ENCODE measurements around the gene GRM8.
"Not testable (repeated sequence)": the region's sequence is repeated elsewhere in the genome, so short reads cannot be mapped to it uniquely, and the experiment has no call there.

The GRM8 gene

DNA sequence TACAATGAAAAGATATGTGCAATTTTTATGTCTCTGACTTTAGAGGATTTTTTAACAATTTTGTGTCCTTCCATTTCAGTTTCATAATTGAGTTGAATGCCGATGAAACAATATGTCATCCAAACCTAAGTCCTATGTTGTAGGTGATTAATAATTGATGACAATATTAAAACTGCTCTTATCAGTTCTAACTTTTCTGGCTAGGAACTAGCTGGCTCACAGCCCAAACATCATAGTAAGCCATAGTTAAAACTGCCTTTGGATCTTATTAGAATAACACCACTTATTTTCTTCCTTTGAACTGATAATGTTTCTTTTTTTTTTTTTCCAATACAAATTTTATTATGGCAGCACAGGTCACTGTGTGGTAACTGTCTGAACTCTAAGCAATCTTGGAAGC lies 230.9 kb downstream of the GRM8 start:
- DNase-seq, result no peak

DNA sequence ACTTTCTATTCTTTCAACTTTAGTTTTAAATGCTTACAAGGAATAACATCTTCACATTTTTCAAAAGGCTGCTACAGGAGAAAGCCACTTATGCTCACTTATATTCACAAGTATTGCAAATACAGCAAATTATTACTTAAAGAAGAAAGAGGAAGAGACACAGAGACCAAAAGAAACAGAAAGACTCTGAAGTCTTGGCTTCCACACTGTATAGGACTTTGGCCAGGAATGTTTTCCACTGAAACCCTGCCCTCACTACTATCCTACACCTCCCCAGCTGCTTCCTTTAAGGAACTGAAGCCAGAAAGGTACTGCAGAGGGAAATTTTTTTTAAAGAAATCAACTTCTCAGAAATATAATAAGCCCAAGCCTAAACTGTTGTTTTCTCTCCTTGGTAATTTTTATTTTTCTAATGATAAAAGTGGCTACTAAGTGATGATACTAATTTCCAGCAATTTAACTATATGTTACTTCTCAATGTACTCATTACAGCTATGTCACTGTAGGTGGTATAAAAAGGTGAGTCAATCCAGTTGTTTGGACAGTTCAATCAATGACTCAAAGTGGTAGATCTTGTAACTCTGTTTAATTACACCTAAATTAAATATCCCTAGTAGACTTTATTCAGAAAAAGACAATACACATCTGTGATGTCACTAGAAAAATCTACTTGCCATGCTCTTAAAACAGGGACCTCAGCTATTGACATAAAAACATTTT lies 231.6 kb downstream of the GRM8 start:
- DNase-seq, result no peak

DNA sequence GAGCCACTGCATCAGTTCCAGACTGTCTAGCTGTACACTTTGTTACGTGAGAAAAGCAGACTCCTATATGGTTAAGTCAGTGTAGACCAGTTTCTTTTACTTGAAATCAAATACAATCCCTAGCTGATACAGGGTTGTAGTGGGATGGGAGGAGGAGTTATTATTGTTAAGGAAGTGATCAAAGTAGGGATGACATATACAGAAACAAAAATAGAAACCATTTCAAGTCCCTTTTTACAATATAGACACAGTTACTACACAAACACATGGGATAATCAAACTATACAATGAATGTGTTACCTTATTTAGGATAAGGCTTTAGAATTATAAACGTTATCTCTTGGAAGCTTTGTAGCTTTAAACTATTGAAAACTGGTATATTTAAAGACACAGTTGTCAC lies 233.9 kb downstream of the GRM8 start:
- DNase-seq, result no peak

DNA sequence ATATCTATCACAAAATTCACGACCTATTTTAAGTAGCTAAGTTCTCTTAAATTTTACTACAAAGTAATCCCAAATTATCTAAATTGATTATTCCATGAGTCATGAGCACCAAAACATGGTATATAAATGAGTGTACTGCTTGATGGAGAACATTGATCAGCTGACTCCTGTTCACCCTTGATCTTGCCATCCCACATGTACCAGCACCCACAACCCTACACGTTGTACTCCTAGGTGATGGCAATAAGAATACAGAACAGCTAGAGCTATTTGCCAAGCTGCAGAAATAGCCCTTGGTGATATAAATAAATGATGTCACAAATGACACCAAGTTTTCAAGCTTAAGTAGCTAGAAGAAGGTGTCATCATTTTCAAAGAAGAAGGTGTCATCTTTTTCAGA lies 235.5 kb downstream of the GRM8 start:
- DNase-seq, result no peak

DNA sequence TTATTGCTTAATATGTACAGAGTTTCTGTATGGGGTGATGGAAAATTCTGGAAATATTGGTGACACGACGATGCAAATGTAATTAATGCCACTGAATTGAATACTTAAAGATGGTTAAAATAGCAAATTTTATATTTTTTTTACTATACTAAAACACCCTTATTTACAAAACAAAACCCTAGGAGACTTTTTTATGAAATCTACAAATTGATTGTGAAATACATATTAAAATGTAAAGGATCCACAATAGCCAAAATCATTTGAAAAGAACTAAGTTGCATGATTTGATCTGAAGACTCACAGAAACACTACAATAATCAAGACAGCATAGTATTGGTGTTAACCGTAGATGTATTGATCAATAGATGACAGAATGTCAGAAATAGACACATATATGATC lies 252.0 kb downstream of the GRM8 start:
- no peak for DNase-seq

DNA sequence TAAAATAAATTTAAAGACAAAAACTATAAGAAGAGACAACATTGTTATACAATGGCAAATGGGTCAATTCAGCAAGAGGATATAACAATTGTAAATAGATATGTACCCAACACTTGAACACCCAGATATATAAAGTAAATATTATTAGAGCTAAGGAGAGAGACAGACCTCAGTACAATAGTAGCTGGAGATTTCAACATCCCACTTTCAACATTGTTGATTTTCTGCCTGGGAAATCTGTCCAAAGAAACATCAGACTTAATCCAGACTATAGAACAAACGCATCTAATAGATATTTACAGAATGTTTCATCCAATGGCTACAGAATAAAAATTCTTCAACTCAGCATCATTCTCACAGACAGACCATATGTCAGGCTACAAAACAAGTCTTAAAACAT lies 256.1 kb downstream of the GRM8 start:
- no peak for DNase-seq

DNA sequence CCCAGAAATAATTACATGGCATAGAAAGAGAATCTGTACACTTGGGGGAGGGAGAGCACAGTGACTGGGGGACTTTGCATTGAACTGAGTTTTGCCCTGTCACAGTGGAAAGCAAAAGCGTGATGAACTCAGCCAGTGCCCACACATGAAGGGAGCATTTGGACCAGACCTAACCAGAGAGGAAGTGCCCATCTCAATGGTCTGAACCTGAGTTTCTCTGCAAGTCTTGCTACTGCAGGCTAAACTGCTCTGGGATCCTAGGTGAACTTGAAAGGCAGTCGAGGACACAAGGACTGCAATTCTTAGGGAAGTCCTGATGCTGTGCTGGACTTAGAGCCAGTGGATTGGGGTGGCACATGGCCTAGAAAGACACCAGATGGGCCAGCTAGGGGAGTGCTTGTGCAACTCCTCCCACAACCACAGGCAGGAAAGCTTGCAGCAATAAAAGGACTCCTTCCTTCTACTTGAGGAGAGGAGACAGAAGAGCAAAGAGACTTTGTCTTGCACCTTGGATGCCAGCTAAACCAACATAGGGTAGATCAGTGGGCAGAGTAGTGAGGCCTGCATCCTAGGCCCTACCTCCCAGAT lies 259.0 kb downstream of the GRM8 start:
- DNase-seq, result no peak

DNA sequence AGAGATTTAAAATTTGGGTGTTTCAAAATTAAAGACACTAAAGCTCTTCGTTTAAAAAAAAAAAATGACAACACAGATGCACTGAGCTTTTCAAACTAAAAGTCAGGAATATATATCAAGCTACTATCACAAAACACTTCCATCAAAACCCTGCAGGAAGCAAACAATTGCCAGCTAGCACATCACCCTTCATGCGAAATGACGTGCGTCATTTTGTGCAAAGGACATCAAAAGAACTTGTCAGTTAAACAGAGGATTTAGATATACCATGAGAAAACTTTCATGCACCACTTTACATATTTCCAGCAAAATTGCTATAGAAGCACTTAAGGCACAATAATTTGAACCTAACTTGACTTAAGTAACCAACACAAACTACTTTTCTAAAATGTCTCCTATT lies 264.7 kb downstream of the GRM8 start:
- DNase-seq, result no peak

DNA sequence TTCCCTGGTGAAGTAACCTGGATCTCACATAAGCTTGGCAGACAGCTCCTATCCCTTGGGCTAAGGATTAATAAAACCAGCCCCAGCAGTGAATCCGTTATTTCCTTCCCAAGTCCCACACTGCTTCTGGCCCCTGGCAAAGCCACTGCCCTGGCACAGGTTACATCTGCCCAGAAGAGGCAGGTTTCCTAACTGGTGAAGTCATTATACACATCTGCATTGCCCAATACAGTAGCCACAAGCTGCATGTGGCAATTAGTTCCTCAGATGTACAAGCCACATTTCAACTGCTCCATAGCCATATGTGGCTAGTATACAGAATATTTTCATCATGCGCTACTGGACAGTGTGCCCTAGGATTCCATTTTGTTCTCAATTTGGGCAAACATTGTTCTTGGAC lies 273.0 kb downstream of the GRM8 start:
- no peak for DNase-seq

DNA sequence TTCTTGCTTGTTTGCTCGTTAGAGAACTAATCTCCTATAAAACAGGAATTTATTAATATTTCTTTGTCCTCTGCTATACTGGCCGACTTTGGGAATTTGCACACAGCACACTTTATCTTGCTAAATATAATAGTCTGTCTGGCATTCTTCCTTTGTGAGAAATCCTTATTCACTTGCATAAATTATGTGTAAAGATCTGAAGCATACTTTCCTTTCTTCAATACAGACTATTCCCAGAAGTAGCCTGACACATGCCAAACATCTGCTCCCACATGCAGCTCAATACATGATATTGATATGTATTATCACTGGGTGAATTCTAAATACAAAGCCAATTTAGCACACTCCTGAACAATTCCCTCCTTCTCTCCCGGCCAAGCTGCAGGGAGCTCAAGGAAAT lies 273.9 kb downstream of the GRM8 start:
- DNase-seq, result no peak

DNA sequence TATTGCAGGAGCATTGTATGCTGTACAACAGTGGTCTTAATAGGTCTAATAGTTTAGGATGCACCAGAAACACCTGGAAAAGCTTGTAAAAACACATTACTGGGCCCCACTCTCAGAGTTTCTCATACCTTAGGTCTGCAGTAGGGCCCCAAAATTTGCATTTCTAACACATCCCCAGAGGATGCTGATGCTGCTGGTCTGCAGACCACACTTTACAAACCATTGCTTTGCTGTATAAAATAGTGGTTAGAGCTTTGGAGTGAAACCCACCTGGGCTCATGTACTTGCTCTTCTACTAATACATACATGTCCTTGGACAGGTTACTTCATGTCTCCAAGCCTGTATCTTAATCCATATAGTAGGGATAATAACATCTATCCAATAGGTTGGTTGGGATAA lies 279.7 kb downstream of the GRM8 start:
- no peak for DNase-seq

DNA sequence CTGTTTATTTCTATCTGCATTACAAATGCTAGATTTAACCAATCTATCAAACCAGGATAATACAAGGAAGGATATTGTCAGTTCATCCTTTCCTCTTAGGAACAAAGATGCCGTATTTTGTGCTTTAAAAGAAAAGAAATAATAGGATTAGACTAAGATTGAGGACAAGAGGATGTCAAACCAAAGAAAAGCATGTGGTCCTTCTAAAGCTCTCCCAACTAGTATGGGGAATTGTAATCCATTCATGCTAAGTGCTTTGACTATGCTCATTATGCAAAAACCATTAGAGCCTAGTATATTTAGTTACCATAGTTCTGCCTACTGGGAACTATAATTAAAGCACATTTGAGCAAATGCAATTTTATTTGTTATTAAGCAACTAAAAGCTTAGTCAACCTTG lies 280.2 kb downstream of the GRM8 start:
- DNase-seq, result no peak

DNA sequence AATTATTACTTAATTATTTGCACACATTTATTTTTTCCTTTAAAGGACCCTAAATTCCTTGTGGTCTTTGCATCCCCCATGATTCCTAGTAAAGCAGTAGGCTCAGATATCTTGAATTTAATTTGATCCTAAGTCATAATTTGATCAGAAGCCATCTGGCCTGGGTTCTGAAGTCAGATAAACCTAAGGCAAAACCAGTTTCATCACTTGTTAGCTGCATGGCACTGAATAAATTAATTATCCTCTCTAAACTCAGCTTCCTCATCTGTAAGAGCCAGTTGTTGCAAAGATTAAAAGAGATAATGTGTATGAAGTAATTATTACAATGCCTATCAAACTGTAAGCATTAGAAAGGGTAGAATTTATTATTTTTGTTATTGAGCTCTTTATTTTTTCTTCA lies 293.1 kb downstream of the GRM8 start:
- no peak for DNase-seq

DNA sequence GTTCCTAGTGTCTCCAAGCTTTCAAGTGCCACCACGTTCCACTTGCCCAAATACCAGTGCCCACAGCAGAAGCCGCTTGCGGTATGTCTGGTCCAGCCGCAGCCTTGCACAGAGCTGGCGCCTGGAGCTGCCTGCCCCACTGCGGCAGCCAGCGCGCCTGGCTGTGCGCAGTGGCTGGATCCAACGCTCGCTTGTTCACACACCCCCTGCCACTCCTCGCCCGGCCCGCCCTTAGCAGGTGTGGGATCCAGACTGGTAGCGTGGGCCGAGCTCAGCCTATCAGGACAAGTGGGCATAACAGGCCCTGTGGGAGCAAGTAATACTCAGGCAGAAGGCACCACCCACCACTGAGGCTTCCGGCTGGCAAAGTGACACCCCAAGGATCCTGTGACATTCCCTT lies 294.4 kb downstream of the GRM8 start:
- no peak for DNase-seq

DNA sequence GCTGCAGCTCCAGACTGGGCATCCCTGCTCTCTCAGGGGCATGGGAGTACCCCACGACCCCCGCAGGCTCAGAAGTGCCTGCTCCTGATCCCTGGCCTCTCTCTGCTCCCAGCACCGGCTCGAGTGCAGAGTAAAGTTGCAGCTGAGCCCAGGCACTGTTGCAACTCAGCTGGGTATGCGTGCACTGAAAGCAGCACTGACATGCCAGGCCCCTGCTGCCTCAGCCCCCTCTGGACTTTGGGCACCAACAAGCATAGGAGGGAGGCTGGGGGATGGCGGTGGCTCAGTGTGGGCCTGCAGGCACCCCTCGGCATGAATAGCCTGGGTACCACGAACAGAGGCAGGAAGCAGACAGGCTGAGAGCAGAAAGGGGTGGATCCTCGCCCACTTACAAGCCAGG lies 295.3 kb downstream of the GRM8 start:
- DNase-seq, result no peak

DNA sequence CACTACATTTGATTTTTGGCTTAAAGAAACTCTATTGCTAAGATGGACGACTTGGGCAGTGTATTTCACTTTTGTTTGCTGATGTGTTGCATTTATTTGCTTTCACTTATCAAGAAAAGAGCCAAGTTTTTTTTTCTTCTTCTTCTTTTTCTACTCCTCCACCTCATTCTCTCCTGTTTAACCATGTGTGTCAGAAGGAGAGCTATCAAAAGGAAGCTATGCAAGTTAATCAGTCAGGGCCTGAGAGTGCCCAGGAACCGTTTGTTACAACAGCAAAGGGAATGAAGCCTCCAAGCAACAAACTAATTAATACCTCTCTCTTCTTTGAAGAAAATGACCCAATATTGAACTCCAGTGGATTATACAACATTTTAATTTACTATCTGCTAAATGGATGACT lies 299.3 kb downstream of the GRM8 start:
- DNase-seq, result no peak

DNA sequence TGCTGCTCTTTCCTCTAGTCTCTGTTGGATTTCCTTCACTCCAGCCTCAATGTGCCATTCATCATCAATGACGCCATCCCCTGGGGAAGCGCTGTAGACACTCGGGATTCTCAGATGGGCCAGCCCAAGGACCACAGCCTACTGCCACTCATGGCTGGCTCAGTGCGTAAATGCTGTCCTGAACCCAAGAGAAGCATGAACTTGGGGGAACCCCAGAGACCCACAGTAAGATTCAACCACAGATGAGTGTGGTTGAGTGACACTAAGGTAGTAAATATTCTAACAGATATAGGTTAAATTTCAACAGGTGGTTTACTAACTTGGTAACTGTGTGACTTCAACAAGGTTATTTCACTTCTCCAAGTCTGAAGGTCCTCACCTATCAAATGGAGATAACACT lies 304.1 kb downstream of the GRM8 start:
- no peak for DNase-seq

DNA sequence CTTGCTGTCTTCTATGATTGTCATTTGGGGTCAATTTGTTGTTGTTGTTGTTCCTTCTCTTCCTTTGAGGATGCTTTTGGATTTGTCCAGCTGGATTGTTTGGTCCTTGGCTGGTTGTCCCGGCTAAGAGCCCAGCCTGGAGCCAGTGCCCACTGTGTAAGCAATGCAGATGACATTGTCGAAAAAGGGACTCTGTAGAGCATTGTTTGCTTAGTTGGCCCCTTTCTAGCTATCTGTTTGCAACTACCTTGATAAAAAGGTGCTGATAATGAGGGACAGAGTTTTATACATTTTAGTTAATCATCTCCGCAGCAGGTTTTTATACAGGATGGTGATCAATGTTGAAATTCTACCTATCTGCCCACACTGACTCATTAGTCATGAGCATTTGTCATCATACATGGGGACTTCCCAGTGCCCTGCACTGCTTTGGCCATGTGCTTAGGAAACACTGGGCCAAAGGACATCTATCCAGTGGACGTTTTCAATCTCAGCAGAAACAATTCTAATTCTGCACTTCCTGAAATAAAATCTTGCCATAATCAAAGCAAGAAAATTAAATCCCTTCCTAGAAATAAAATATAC lies 311.9 kb downstream of the GRM8 start:
- DNase-seq, result no peak

DNA sequence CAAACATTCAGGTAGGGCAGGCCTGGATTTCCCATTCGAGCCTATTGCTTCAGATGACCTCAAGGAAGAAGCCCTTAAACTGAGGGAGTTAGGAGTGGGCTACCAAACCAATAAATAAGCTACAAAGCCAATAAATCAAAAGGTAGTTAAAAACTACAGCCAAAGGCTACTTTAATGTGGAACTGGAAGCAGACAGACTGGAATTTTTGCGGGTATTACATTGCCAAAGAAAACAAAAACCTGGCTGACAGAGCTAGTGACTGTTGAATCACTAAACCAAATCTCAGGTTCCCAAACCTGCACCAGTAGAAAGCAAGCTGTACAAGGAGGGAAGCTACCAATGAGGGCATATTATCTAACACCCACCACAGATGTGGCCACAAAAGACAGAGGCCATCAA lies 315.6 kb downstream of the GRM8 start:
- no peak for DNase-seq

DNA sequence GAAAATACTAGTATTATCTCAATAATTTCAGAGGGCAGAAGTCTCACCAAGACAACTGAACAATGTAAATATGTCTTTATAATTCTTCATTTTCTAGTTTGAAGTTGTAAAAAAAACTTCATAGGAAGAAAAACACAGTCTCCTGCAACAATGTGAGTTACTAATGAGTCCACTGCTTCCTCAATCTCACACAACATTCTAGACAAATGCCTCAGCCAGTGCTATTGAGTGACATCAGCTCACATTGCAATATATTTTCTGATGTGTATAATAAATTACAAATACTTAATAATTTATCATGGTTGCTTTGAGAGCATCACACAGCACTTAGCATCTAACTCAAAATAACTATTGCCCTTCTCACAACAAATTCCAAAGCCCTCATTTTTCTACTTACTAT lies 321.2 kb downstream of the GRM8 start:
- no peak for DNase-seq

DNA sequence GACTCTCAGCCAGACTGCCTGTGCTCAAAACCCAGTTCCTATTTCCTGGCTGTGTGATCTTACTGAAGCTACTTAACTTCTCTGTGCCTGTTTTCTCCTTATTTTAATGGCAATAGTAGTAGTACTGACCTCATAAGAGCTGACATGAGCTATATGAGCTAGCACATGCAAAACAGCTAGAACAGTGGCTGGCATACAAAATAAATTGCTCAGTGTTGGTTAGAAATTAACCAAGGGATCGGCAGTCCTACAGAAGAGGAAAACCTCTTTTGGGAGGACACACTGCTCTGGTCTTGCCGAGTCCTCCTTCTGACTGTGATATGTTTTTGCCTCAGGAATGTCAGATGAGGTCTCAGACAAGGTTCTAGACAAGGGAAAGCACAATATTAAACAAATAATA lies 322.6 kb downstream of the GRM8 start:
- no peak for DNase-seq

DNA sequence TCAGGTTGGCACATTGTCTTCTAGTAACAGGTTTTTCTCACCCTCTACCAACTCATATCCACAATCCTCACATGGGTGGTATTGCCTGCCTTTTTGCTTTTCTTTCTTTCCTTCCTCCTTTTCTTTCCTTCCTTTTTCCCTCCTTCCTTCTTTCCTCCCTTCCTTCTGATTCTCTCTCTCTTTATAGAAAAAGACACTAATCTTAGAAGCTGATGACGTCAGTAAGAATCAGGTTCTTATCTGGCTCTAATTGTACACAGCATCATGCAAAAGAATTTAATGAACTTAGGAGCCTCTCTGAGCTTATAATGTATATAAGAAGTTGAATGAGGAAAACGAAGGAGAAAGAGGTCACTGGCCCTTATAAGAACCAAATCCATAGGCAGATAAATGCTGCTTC lies 328.3 kb downstream of the GRM8 start:
- no peak for DNase-seq

DNA sequence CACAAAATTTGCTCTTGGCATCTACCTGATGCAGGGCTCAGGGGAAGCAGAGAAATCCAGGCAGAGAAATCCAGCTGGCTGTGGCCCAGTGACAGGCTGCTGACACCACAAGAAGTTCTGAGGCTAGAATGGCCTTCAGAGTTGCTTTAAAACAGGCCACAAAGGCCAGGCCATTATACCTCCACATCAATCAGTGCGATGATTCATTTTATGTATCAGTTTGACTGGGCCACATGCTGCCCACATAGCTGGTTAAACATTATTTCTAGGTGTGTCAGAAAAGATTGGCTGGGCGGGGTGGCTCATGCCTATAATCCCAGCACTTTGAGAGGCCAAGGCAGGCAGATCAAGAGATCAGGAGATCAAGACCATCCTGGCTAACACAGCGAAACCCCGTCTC lies 341.1 kb downstream of the GRM8 start:
- DNase-seq, result not testable (repeated sequence)

DNA sequence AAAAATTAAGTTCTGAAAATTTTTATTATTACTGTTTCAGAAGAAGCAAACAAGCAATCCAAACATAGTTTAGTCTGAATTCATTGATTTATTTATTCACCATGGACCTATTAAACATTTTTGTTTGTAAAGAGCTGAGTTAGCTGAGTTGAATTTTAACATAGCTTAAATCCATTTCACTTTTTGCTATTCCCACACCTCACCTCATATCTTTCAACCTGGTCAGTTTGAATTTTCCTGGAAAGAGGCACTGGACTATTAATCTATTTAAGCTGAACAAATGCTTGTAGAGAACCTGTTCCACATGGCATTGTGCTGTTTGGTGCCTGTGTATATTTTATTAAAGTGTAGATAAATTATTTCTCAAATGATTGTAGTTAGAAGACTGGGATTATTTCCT lies 344.2 kb downstream of the GRM8 start:
- not testable (repeated sequence) for DNase-seq

DNA sequence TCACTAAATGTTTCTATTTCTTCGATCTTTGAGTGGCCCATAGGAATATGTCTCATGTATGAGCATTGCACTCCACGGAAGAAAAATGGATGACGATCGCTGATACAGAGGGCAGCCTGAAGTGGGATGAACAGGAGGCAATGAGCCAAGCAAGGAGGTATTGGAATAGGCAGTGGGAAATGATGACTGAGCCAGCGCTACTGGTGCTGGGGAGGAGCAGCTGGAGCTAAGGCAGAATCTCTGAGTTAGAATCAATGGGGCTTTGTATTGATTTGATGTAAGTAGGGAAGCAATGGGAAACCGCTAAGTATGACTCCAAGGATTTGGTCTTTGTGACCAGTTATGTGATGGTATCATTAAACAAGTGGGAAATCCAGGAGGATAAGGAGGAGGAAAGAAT lies 345.1 kb downstream of the GRM8 start:
- not testable (repeated sequence) for DNase-seq

Measured in CD4-positive, alpha-beta T cell treated with Interleukin-6 for 4 hours (primary cell).